Measurements from ENCODE around the gene NME8.
A peak's percentile ranks its signal among the peaks of the same experiment; 100 is the strongest.
"Not testable (repeated sequence)": the region's sequence is repeated elsewhere in the genome, so short reads cannot be mapped to it uniquely, and the experiment has no call there.

NME8 gene, protein sequence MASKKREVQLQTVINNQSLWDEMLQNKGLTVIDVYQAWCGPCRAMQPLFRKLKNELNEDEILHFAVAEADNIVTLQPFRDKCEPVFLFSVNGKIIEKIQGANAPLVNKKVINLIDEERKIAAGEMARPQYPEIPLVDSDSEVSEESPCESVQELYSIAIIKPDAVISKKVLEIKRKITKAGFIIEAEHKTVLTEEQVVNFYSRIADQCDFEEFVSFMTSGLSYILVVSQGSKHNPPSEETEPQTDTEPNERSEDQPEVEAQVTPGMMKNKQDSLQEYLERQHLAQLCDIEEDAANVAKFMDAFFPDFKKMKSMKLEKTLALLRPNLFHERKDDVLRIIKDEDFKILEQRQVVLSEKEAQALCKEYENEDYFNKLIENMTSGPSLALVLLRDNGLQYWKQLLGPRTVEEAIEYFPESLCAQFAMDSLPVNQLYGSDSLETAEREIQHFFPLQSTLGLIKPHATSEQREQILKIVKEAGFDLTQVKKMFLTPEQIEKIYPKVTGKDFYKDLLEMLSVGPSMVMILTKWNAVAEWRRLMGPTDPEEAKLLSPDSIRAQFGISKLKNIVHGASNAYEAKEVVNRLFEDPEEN

DNA sequence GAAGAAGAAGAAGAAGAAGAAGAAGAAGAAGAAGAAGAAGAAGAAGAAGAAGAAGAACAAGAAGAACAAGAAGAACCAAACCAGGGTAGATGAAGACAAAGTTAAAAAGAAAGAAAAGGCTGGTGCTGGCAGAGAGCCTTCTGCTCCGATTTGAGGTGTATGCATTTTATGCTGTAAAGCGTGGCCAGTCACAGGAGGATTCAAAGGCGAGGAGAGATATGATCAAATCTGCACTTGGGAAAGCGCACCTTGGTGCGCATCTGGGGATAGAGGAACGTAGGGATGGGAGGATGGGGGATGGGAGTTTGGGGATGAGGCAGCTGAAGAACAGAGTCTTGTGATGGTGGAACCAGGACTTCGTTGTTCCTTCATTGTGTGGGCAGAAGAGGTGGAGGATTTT is at the start of gene NME8:
TSS of gene NME8 (plus strand) at position 301 of the 400 bp plus-strand sequence. CDS start 1,670 bp downstream, outside the sequence.
- DNase-seq (ENCODE audit: low spot score), result no peak

DNA sequence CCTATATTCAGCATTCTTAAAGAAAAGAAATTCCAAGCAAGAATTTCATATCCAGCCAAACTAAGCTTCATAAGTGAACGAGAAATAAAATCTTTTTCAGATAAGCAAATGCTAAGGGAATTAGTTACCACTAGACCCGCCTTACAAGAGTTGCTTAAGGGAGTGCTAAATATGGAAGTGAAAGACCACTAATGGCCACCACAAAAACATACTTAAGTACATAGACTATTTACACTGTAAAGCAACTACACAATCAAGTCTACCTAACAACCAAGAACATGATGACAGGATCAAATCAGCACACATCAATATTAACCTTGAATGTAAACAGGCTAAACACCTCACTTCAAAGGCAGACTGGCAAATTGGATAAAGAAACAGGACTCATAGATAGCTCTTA is 42.2 kb upstream of the NME8 start:
- DNase-seq (ENCODE audit: low spot score), result no peak

DNA sequence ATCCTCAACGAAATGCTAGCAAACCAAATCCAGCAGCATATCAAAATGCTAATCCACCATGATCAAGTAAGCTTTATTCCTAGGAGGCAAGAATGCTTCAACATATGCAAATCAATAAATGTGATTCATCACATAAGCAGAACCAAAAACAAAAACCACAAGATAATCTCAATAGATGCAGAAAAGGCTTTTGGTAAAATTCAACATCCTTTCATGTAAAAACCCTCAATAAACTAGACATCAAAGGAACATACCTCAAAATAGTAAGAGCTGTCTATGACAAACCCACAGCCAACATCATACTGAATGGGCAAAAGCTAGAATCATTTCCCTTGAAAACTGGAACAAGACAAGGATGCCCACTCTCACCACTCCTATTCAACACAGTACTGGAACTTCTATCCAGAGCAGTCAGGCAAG is 36.2 kb upstream of the NME8 start:
- not testable (repeated sequence) for DNase-seq (ENCODE audit: low spot score)

DNA sequence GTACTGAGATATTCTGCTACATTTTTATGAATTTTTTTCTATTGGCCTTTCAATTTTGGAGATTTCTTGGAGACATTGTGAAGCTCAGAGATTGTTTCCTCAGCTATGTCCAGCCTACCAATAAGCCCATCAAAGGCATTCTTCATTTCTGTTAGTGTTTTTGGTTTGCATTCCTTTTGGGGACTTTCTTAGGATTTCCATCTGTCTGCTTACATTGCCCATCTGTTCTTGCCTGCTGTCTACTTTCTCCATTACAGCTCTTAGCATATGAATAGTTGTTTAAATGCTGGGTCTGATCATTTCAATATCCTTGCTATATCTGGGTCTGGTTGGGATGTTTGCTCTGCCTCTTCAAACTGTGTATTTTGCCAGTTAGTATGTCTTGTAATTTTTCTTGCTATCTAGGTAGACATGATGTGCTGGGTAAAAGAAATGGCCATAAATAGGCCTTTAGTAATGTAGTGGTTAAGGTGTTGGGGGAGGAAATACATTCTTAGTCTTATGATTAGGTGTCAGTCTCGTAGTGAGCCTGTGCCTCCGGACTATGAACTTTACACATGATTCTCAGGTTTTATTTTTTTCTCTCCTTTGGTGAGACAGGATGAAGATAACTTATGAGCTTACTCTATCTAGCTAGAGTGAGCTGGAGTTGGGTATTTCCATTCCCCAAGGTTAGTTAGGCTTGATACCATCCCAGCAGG is 32.6 kb upstream of the NME8 start:
- DNase-seq (ENCODE audit: low spot score), result no peak

DNA sequence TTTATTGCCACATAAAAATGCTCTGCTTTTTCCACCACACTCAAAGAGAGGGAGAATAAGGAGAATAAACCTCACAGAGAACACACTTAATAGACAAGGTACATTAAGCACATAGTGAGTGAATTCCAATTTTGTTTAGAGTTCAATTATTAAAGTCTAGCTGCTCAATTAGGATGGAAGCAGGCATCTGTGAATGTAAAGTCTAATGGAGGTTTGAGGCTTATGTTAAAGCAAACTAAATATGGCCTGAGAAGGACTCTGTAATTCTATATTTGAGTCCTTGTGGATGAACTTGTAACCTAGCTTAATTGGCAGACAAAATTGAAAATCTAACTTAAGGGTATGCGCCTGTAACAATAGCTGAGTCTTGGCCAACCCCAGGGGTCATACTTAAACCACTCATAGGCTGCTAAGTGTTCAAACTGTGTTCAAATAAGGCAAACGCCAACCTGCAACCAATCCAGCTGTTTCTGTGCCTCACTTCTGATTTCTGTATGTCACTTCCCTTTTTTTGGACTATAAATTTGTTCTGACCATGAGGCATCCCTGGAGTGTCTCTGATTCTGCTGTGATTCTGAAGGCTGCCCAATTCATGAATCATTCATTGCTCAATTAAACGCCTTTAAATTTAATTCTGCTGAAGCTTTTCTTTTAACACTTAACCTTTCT is 31.3 kb upstream of the NME8 start:
- no peak for DNase-seq (ENCODE audit: low spot score)

DNA sequence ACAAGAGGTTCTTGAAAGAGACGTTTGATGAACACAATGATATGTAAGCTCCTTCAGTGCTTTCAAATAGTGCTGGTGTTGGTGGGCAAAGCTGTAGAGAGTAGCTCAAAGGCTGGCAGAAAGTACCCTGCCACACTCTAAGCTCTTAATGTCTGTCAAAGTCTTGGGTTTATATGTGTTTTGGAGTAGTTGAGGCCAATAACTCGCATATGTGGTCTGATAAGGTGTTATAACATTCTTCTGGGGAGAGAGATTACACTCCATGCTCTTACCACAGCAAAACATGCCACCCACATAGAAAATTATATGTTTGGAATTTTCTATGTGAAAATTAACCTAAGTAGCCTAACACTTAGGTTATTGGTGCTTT is 30.8 kb upstream of the NME8 start:
- DNase-seq (ENCODE audit: low spot score), result no peak

DNA sequence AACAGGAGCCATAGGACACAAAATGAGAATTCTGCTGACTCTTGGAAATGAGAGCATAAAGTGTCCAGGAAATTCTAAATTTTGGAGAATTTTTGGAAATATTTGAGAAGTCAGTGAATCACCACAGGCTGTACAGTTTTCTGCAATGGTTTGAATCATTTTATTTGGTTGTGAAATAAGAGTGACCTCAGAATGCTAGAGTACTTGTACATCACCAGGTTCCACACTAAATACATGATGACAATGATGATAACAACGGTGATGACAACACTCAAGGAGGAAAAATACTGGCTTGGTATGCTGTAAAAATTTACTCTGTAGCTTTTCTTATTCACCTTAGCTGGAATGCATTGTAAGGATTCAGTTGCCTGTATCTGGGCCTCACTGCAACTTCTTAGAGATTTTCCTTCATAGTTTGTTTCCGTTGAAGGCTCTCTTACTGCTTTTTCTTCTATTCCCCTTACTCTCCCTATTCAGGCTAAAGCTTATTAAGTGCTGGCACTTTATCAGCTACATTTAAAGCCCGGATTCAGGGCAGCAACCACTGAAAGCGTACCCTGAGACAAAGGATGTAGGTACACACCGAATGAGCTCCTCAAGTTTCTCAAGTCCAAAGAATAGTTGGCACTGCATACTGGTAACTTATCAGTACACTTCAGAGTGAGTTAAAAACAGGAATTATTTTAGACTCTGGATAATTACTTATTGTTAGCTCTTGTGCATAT is 30.2 kb upstream of the NME8 start:
- no peak for DNase-seq (ENCODE audit: low spot score)

DNA sequence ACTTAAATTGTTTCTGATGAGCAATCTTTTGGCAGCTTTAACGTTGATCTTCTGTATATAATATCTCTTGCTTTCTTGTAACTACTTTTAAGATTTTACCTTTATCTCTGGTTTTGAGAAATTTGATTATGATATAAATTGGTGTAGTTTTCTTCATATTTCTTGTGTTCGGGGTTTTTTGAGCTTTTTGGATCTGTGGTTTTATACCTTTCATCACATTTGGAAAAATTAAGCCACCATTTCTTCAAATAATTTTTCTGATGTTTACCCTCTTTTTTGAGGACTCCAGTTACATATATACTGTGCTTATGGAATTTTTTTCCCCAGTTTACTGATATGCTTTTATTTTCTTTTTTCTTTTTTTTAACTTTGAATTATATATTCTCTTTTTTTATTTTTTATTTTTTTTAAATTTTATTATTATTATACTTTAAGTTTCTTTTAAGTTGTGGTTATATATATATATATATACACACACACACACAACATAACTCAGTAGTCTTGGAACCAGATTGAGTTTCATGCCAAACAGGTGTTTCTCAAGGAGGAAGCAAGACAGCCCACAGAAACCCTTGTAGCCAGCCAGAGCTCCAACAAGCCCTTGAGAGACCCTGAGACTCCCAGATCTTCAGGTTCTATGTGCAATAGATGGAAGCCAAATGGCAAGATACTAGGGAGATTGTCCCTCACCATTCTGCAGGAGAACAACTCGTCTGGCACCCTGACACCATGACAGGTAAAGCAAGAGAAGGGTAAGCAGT is 27.5 kb upstream of the NME8 start:
- no peak for DNase-seq (ENCODE audit: low spot score)

DNA sequence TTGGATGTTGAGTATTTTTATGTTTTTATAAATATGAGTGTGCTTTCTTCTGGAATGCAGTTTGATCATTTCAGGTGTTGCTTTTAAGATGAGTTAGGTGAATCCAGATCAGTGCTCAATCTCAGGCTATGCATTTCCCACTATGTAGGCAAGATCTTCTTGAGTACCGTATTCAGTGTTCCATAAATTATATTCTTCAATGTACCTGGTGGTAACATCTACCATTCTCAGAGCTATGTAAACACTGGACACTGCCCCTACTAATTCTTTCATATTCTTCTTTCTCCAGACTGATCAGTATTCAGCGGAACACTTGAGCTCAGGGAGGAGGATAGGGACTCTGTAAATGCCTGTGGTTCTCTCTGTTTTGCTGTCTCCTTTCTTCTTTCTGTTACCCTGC is 25.5 kb upstream of the NME8 start:
- DNase-seq (ENCODE audit: low spot score), result no peak

DNA sequence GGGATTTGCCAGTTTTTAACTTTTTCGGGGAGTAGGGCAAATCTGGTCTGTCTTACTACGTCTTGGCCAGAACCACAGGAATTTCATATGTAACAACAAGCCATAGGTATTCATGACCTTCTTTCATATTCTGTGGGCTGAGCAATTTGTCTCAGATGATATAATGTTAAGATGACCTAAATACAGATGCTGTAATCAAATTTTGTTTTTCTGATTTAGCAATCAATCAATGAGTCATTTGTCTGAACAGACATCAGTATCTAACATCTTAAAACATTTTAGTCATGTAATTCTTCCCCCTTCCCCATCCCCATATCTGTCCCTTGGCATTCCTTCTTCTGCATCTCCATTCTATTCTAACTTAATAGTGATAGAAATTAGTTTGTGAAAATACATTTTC is 24.8 kb upstream of the NME8 start:
- no peak for DNase-seq (ENCODE audit: low spot score)

DNA sequence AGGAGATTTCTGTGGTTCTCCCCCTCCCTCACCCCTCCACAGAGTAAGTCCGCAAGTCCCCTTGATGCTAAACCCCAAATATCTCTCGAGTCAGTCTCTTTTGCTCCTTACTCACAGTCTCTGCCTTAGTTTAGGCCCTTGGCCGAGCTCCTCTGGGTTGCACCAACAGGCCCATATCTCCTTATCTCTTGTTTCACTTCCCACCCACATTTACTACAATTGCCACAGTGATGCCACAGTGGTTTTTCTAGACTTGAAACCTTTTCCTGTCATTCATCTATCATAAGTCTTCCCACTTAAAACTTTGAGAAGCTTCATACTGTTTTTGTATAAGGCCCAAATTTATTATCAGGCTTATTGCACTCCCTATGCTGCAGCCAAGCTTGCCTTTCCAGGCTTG is 23.4 kb upstream of the NME8 start:
- DNase-seq (ENCODE audit: low spot score), result no peak

DNA sequence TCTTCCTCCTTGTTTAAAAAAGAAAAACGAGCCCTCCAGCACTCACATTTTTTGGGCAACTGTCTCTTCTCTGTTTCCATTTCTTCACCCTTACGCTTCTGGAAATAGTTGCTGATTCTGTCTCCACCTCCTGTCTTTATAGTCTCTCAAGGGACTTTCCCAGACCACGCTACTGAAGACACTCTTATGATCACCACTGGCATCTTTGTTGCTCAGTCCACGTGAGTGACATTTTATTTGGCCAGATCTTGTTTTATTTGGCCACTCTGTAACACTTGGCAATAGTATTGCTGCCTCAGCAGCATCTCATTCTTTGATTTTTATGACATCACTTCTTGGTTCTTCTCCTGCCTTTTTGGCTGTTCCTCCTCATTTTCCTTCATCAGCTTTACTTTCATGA is 21.6 kb upstream of the NME8 start:
- DNase-seq (ENCODE audit: low spot score), result no peak

DNA sequence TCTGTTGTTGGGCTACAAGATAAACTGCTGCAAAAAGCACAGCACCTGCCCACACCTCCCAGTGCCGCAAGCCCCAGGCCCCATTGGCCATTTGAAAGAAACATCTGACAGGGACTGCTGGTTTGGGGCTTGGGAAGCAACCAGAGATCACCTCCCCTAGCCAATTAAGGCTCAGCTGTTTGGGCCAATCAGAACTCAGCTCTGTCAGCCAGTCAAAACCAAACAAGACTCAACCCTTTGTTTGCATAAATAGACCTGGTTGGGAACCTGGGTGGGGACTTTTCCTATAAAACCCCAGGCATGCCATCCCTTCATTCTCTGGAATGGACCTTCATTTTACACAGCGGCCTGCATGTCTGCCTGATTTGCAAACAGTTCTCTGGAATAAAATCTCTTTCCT is 17.2 kb upstream of the NME8 start:
- DNase-seq (ENCODE audit: low spot score), result no peak

DNA sequence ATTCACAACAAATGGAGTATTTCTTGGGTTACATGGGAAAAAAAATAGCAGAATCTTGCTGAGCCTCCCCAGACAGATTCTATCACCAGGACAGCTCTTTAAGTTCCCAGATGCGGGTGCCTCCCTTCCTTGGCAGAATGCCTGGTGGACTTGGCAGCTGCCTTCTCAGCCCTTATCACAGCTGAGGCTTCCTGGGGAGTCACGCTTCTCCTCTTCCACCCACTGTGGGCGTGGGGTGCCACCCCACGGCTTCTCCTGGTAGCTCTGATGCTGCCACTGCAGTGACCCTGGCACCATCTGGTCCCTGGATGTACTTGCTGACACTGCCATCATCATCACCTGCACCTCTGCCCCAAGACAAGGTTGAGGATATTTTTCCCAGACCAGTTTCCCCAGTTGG is 16.2 kb upstream of the NME8 start:
- DNase-seq (ENCODE audit: low spot score), result no peak

DNA sequence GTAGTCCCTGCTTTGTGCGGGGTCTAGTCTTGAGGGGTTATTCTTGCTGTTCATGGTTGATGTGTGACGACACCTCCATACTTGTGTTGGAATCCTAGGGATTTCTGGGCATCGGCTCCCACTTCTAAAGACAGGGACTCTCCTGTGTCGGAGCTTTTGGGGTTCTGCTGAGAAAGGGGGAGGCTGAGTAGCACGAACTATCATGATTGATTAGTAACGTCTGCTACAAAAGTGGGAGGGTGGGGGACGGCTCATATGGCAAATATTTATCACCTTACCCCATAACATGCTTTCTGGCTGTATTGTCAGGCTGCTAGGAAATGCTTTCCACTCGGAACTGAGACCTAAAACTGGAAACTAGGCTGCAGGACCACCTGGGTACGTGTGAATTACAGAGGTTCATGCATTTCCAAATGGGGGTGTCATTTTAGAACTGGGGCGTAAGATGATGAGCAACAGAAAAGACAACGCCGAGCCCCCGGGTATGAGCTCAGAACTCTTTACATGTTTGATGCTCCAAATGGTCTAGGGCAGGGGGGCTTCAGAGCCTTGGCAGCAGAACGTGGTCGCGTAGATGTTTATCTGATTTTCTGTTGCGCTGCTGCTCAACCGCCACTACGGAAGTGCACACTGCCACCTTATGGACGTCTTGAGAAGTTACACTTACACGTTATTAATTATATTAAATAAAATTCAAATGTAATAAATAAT is 15.1 kb upstream of the NME8 start:
- peak; percentile 11 for DNase-seq (ENCODE audit: low spot score)

DNA sequence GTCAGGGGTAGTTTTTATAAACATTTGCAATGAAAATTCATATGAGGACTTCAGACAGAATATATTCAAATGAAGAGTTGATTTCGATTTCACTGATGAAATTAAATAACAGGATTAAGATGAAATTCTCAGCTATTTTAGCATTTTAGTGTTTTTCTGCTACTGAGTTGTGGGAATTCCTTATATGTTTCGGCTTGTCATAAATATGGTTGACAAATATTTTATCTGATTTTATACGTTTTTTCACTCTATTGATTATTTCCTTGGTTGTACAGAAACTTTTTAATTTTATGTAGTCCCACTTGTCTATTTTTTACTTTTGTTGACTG is 14.6 kb upstream of the NME8 start:
- DNase-seq (ENCODE audit: low spot score), result no peak

DNA sequence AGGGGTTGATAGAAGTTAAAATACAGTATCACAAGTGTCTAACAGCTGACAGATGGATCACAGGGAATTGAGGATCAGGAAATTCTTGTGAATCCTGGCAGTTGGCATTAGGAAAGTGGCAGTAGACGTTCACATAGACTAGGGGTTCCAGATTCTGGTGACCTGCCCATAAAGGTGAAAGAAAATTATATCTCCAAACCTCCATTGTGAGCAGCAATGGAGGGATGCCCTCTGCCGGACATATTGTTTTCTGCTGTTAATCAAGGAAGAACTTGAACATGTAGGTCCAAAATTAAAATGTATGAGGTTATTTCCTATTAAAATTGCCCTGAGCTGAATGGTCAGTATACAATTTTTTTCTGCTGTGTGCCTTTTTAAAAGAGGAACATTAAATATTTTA is 5.1 kb downstream of the NME8 start:
- no peak for DNase-seq (ENCODE audit: low spot score)

DNA sequence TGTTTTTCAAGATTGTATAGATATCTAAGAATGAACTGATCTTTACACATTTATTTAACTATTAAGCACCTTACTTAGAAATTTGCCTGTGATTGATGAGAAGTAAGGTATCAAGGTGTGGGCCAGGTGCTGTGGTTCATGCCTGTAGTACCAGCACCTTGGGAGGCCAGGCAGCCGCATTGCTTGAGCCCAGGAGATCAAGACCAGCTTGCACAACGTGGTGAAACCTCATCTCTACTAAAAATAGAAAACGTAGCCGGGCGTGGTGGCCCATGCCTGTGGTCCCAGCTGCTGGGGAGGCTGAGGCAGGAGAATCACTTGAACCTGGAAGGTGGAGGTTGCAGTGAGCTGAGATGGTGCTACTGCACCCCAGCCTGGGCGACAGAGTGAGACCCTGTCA is 33.7 kb downstream of the NME8 start:
- no peak for DNase-seq (ENCODE audit: low spot score)

DNA sequence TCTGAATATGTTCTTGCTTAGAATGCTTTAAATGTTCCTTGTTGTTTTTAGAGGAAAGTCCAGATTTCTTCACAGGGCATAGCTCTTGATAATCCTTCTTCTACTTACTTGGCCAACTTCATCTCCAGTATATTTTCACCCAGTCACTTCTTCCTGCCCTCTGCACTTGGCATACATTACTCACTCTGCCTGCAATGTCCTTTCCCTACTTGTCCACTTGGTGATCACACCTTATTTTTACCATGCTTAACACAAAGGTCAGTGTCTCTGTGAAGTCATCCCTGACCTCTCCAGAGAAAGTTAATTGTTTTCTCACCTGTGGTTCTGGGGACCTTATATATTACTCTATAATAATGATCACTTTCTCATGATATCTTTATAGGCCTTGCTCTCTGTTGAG is 45.0 kb downstream of the NME8 start:
- no peak for DNase-seq (ENCODE audit: low spot score)

DNA sequence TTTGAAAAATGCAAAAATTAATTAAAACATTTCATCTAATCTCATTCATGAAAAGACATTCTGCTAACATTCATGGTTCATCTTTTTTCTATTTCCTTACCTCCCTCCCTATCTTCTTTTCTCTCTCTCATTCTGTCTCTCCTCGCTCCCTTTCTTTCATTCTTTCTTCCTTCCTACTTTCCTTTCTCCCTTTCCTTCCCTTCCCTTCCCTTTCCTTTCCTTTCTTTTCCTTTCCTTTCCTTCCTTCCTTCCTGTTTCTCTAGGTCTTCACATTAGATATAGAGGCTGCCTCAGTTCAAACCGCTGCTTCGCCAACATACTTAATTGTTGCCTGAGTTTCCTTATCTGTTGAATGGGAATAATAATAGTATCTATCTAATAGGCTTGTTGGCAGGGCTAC is 46.3 kb downstream of the NME8 start:
- DNase-seq (ENCODE audit: low spot score), result no peak

DNA sequence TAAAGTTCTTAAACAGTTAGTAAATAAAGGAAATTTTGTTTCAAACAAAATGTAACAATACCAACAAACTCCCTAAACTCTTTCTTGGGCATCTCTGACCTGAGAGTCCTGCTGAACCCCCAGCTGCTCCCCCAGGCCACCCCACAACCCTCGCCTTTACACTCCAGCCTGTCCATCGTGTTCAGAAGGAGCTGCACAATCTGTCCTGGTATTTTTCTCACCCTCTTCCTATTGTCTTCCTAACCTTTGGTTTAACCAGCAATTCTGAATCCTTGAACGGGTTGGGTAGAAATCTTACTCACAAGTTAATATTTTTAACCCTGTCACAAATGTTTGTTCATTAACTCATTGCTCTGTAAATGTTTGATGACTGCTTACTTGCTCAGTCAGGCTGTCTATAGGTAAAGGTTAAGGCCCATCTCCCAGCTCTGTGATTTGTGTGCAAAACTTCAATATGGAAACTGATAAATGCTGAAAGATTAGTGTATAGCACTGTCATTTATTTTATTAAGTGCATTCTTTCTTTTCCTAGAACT is 51.4 kb downstream of the NME8 start:
- DNase-seq (ENCODE audit: low spot score), result no peak
